Fibroblast of lung (primary cell): ENCODE data around the gene SCN8A.

Experiments used
- EZH2 ChIP-seq: IDR thresholded peaks from 2 replicates; pipeline ENCODE4 v1.5.1; 2012; ENCODE audit warnings: low read length, control low read depth, mild to moderate bottlenecking; ENCODE audit errors: missing control alignments
- TF ChIP-seq, protein P1 (sequence below), 2 donors: IDR thresholded peaks in 1 of 2; conservative IDR thresholded peaks in 1 of 2; 1 replicate in 1 of 2; 2 replicates in 1 of 2; pipeline ENCODE4 v1.5.1; 2011 to 2012; ENCODE audit warnings: low read length in 2 of 2, control low read depth in 1 of 2, inconsistent platforms in 1 of 2, low read depth in 1 of 2, mild to moderate bottlenecking in 1 of 2

DNA sequence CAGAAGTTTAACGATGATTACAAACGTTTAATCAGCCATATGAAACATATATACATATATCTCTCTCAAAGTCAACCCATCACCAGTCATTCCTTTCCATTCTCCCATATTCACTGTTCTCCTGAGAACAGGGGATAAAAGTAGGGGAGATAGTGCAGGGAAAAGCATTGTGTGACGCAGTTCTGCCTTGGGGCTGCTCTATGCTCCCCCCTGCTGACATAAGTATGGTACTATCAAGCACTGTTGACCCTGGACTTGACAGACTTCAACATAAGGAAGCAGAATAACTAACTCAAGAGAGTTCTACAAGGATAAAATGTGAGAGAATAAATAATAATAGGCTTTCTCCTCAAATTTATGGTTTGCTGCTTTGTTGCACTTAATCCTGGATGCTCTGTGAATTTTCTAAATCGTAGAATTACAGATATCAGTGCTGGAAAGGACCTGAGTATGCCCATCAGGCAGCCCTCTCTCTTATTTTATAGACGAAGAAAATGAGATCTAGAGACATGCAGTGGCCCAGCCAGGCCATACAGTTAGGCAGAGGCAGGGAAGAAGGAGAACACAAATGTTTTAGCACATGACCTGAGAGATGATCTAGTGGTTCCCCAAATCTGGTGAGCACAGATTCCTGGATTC, 87.2 kb downstream of the SCN8A start:
- TF ChIP-seq, protein P1, sequence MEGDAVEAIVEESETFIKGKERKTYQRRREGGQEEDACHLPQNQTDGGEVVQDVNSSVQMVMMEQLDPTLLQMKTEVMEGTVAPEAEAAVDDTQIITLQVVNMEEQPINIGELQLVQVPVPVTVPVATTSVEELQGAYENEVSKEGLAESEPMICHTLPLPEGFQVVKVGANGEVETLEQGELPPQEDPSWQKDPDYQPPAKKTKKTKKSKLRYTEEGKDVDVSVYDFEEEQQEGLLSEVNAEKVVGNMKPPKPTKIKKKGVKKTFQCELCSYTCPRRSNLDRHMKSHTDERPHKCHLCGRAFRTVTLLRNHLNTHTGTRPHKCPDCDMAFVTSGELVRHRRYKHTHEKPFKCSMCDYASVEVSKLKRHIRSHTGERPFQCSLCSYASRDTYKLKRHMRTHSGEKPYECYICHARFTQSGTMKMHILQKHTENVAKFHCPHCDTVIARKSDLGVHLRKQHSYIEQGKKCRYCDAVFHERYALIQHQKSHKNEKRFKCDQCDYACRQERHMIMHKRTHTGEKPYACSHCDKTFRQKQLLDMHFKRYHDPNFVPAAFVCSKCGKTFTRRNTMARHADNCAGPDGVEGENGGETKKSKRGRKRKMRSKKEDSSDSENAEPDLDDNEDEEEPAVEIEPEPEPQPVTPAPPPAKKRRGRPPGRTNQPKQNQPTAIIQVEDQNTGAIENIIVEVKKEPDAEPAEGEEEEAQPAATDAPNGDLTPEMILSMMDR (conservative IDR thresholded peaks at IDR 0.05 in 1 of 2, IDR thresholded peaks at IDR 0.05 in 1 of 2; ENCODE audit: low read depth in 1 of 2, low read length in 2 of 2) = peak; percentile 86 to 91
- no peak for TF ChIP-seq EZH2
